Middle frontal gyrus (tissue), 1 donor: ENCODE measurements around the gene ANO10.
"Not testable (repeated sequence)": the region's sequence is repeated elsewhere in the genome, so short reads cannot be mapped to it uniquely, and the experiment has no call there.

Experiments
- DNase-seq: peaks from one replicate; pipeline ENCODE4 v3.0.0-alpha.2; 2015; ENCODE audit warnings: low spot score; ENCODE audit errors: extremely low spot score

The ANO10 gene

DNA sequence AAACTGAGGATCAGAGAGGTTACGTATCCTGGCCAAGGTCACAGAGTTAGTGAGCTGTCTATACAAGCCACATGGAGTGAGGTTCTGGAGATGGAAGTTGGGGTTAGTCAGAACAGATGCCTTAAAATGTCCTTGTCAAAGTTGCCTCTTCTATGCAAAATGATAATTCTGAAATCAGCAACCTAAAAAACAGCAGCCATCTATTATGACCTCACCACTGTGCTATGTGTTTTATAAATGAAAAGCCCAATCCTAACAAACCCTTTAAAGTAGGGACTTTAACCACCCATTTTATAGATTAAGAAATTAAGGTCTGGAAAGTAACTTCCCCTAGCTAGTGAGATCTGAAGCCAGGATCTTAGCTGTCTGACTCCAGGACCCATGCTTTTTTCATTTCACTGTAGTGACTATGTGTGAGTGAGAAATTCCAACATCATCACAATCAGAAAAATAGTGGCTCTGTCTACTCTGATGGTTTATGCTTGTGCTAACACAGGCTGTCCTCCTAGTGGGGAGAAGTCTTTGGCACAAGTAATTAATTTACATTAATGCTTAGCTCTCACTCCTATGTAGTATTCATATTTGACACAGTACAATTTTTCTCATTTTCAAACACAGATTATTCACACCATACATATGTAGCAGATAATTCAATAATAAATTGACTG is 143.6 kb downstream of the ANO10 start:
- DNase-seq: no peak

DNA sequence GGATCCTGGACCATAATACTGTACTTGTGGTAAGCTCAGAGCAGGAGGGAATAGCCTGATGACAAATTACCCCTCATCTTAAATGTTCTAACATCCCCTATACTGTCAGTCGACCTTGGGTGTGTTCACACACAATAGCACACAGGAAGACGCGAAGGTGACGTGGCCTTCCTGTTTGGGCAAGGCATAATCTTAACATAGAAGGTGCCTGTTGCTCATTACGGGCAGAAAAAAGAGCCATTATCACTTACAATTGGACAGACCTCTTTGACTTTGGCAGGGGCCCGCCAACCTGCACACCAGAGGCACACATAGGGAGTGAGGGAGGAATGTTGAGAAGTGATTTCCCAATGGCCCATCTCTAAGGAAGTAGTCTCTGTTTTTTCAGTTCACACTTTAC is 144.2 kb downstream of the ANO10 start:
- DNase-seq: no peak

DNA sequence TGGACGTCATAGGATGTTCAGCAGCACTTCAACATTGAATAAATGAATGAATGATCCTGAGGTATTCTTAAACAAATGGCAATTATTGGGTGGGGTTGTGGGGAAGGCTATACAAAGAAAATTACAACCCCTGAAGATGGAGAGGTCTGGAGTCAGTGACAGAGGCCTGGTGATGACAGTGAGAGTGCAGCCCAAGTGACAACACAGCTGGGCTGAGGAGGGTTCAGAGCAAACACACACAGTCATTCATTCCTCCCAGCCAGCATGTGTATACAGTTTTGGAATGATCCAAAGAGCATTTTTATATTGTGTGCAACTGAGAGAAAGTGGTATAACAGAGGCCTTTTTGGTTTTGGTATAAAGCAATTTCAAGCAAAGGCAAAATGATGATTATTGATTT is 148.1 kb downstream of the ANO10 start:
- no peak for DNase-seq

DNA sequence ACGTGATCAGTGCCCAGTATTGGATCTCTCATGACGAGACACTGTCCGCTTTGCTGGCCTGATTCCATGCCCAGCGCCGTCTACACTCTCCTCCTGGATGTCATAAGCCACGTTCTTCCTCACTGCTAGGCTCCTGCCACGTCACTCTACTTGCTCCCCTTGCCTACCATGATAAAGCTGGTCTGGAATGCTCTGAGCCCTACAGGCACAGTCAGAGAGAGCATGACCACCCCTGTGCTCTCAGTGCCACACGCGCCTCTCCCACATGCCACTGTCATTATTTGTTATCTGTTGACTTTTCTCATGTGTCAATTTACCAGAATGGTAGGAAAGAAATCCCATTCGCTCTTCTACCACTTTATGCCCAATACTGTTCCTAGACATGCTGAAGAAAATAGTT is 148.6 kb downstream of the ANO10 start:
- DNase-seq: no peak

DNA sequence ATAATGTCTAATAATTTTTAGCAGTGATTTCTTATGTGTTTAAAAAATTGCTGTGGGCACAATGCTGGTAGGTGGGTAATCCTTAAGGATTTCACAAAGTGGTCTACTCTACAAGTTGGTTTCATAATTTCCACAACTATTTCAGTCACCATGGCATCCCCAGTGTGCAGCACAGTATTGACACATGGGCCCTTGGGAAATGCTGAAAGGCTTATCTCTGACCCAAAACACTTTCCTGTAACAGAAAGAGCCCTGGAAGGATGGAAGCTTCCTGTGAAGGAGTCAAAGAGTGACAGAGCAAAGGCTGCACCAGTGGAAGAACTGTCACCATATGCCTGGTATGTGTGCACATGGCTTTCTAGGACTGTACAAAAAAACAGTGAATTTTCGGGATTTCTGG is 153.7 kb downstream of the ANO10 start:
- DNase-seq: no peak

DNA sequence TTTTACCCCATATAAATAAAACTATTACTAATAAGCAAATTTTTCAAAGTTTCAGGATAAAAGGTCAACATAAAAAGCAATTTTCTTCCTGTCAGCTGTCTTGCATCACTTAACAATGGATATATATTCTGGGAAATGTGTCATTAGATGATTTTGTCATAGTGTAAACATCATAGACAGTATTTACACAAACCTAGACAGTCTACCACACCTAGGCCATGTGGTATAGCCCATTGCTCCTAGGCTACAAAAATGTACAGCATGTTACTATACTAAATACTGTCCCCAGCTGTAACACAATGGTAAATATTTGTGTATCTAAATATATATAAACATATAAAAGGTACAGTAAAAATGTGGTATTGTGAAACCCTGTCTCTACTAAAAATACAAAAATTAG is 156.7 kb downstream of the ANO10 start:
- no peak for DNase-seq

DNA sequence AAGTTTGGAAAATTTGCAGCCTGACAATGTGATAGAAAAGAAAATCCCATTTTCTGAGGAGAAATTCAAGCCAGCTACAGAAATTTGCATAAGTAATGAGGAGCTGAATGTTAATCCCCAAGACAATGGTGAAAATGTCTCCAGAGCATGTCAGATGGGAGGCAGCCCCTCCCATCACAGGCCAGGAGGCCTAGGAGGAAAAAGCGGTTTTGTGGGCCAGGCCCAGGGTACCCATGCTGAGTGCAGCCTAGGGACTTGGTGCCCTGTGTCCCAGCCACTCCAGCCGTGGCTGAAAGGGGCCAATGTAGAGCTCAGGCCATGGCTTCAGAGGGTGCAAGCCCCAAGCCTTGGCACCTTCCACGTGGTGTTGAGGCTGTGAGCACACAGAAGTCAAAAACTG is 159.2 kb downstream of the ANO10 start:
- not testable (repeated sequence) for DNase-seq

DNA sequence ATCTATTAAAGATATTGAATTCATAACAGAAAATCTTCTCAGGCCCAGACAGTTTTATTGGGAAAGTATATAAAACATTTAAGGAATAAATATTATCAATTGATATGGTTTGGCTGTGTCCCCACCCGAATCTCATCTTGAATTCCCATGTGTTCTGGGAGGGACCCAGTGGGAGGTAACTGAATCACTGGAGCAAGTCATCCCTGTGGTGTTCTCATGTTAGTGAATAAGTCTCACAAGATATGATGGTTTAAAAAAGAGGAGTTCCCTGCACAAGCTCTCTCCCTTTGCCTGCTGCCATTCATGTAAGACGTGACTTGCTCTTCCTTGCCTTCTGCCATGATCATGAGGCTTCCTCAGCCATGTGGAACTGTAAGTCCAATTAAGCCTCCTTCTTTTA is 160.5 kb downstream of the ANO10 start:
- DNase-seq: no peak

DNA sequence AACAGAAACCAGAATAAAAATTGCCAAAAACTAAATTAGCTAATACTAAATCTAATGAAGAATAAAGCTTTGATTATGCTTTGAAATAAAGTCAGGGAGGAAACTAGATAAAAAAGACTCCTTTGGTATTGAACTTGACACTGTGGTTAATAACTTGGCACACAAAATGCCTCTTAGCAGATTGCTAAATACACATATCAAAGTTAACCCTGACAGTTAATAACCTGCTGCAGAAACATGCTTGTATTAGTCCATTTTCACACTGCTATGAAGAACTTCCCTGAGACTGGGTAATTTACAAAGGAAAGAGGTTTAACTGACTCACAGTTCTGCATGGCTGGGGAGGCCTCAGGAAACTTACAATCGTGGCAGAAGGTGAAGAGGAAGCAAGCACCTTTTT is 164.8 kb downstream of the ANO10 start:
- not testable (repeated sequence) for DNase-seq

DNA sequence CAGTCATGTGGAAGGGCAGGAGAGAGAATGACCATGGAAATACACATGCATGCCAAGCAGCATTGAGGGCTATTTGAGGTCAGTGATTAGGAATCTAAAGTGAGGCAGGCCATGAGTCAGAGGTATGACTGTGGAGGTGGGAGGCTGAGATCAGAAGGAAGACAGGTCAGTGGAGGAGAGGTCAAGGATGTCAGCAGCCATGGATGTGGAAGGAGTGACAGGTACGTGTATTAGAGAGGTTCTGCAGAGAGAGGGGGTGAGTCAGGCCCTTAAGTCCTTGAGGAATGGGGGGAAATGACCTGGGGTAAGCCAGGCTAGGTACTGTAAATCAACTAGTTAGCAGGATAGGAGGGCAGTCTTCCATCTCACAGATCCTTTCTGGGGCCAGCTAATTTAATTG is 166.6 kb downstream of the ANO10 start:
- no peak for DNase-seq

DNA sequence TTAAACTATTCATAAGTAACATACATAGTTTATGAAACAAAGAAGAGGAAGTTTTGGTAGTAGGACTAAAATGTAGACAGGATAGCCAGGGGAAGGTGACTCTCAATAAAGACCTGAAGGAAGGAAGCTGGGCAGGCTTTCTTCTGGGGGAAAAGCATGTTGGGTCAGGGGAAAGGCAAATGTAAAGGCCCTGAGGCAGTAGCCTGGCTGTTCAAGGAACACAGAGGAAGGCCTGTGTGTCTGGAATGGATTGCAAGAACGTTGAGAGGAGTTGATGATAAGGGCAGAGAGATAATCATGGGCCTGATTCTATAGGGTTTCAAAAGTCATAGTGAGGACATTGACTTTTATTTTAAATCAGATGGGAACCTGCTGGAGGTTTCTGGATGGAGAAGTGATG is 167.8 kb downstream of the ANO10 start:
- no peak for DNase-seq

DNA sequence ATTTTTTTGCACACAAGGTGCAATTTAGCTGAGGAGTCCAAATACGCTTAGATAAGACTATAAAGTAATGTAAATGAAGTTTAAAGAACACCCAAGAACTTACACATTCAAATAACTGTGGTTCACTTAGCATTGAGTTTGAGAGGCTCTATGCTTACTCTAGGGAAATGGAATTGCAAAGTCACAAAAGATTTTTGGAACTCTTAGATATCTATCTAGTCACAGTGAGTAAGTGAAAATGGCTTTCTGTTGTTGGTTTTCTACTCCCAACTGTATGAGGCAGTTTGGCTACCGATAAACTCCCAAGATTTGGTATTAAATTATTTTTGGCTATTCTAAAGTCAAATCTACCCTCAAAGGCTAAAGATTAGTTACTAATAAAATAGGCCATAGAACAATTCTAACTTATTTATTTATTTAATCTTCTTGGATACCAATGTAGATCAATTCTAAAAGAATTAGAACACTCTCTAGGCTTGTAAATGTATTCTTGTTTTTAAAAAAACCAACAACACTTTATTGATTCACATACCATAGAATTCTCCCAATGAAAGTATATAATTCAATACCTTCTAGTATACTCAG is 170.0 kb downstream of the ANO10 start:
- DNase-seq: no peak

DNA sequence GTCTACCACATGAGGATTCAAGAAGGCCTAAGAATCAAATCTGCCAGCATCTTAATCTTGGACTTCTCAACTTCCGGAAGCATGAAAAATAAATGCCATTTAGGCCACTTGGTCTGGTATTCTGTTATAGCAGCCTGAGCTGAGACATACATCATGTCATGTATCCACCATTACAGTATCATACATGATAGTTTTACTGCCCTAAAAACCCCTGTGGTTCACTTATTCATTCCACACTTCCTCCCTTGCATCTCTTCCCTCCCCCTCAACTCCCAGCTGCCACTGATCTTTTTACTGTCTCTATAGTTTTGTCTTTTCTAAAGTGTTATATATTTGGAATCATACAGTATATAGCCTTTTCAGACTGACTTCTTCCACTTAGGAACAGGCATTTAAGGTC is 173.7 kb downstream of the ANO10 start:
- DNase-seq: no peak

DNA sequence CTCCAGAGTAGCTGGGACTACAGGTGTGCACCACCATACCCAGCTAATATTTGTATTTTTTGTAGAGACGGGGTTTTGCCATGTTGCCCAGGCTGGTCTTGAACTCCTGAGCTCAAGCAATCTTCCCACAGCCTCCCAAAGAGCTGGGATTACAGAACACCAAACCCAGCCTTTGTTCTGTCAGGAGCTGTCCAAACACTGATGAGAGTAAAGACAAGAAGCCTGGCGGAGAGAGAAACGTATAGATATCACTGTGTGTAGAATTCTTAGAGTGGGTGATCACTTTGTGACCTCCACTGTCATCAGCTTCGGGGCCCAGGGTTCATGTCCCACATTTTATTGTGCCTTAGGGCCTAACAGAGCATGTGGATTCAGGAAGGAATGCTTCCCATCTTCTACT is 176.0 kb downstream of the ANO10 start:
- DNase-seq: no peak

DNA sequence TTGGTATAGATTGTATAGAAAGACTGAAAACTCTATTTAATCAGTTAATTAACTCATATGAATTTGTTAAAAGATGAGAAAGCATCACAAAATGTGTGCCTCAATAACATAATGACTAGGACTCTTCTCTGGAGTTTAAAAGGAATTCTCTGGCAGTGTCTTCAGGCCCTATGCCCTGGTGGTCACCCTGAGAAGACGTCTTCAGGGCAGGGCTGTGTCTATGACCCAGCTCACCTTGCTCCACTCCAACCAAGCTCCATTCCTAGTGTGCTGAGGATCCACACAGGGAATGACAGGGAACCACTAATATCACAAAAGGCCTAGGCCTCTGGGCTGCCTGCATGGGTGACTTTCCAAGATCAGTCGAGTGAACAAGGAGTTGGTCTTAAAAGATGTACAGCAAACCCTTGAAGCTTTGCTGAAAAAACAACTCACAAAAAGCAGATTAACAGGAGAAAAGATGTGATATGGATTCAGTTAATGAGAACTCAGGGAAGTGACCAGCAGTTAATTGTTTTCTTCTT is 178.9 kb downstream of the ANO10 start:
- no peak for DNase-seq

DNA sequence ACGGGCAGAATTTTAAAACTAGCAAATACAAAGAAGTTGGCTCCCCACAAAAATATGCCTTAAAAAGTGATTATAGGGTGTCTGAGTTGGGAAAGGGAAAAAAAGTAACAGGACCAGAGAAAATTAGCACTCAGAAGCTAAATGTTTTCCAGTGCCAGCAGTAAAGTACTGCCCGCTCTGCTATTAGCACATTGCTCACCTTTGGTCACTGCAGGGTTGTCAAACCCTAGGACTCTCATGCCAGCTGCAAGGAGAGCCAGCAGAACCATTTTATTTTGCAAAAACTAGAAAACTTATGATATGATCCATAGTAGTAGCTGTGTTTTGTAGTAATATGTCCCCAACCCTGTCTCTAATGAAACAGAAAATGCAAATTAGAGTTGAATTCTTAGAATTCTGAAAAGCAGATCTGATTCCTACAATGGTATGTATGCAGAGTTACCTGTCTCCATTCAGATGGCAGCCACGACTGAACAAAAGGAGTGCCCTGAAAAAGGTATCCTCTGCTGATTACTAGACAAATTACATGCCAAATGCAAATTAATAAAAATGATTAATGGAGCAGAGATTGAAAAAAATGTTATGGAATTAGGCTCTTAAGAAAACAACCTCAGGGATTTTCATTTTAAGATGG is 185.2 kb downstream of the ANO10 start:
- no peak for DNase-seq

DNA sequence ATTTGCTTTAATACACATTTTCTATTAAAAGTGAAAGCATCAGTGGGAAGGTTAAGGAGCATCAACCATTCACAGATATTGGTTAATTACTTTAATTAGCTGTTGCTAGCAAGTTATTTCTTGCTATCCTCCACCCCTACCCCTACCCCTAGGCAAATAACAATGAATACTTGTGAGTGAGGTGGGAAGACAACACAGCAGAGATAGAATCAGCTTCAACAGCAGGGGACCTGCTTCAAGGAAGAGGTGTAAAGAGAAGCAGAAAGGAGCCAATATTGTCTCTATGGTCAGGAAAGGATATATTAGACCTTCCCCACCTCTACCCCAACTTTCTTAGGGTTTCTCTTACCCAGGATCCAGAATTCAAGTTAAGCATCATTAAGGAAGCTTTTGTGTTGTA is 186.1 kb downstream of the ANO10 start:
- no peak for DNase-seq

DNA sequence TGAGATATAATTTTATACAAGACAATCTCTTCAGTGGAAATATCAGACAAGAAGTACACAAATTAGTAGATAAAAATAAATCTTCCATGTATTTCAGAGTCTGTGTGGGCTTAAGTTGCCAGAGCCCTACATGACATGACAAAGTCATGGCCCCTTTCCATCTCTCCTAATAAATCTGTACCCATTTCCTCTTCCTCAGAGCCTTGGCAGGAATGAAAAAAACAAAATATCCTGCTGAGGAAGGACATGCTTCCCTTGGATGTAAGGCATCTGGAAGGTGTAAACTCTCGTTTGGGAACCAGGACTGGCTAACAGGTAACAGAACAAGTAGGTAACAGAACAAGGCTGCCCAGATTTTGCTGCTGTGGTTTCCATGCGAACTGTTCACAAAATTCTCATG is 187.4 kb downstream of the ANO10 start:
- no peak for DNase-seq

DNA sequence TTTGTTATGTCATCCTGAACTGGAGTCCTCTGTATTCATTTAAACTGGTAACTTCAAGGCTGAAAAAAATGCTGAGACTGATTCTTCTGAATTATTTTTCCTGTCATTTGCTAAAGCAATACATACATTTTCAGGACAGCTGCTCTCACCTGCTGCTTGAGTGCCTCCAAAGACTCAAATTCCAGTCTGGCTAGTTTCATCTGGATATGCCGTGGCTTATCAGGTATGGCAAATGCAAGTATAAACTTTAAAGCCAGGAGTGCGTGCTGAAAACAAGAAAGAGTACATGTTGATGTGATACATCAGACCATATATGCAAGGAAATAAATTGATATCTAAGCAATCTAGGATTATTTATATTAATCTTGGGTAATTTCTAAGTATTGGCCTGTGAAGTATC is 189.3 kb downstream of the ANO10 start:
- DNase-seq: no peak

DNA sequence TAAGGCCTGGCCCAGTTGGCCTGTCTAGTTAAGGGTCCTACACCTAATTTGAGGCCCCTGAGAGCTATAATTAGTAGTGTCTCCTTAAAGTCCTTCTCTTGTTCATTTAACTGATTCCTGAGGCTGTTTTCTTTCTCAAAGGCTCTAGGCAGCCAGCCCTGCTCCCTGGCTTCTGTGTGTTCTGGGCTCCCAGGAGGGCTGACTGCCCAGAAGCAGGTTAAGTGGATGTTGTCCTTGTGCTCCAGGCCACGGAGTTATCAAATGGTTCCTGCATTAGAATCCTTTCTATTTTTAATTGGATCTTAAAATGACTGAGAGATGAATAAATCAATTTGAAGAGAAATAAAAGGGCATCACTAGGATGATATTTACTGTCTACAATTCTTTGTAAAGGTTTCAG is 195.4 kb downstream of the ANO10 start:
- no peak for DNase-seq

DNA sequence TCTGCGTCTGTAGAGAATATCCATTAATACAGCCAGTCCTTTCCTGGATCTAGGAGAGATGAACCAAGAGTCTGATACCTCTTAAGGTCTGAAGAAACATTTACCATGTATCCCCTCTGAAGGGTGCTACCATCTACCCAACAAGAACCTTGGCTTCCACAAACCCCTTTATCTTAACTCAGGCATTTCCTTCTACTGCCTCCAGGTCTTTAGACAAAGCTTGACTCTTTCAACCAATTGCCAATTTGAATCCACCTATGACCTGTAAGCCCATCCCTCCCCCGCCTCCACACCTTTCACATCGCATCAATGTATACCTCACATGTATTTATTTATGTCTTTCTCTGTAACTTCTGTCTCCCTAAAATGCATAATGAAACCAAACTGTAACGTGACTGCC is 196.0 kb downstream of the ANO10 start:
- DNase-seq: no peak

DNA sequence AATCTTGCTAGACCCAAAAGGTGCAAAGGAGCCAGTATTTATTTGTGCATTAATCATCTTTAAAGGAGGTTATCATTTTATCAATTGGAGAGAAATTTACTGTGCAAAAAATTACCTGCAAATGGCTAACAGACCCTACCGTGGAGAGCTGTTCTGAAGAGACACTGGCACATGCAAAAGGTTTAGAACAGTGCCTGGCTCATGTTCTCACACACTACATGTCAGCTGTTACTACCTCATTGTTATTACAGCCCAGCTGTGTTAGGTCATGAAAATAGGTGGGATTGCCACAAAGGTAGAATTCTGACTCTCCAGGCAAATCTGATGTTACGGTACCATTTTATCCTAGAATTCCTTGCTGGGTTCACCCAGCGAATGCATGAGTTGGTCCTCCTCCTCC is 198.2 kb downstream of the ANO10 start:
- no peak for DNase-seq

DNA sequence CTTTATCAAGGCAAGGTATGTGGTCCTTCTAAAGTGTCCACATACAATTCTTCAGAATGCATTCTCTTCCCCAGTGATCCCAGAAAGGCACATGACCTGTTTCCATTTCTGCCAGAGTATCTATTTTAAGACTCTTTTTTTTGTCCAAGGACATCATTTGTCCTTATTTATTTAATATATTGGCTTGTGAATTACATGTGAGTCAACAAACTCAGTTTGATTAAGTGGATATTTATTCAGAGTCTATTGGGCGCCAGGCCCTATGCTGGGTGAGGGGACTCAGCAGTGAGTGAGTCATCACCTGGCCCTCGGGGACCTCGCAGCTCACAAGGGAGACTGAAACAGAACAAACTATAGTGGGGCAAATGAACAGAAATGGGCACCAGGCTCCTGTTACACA is 198.7 kb downstream of the ANO10 start:
- no peak for DNase-seq
